Measurements from ENCODE around the gene CGB2.
"Not testable (repeated sequence)": the region's sequence is repeated elsewhere in the genome, so short reads cannot be mapped to it uniquely, and the experiment has no call there.

DNA sequence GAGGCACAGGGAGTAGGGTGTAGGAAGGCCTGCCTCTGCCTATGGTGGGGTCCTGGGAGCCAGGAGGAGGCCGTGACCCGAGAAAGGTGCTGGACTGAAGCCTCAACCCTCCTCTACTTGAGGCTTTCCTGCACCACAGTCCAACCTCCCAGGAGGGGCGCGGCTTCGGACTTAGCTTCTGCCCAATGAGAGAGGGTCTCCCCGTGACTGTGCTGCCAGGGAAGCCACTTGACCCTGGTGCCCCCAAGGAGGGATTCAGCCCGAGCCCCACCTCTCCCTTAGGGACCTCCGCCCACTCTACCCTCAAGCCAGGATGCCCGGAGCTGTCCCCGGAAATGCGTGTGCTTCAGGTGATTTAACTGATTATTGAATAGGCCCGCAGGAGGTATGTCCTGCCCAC is 17.3 kb downstream of the CGB2 start, which contains the start of gene CGB8:
- not testable (repeated sequence) for TF ChIP-seq CTCF (IDR thresholded peaks at IDR 0.05; ENCODE audit: poor library complexity, severe bottlenecking); SMC3 (conservative IDR thresholded peaks at IDR 0.05; ENCODE audit: poor library complexity); POLR2AphosphoS5 (IDR thresholded peaks at IDR 0.05); RAD21 (conservative IDR thresholded peaks at IDR 0.05); TAF1 (IDR thresholded peaks at IDR 0.05; ENCODE audit: low read depth); EZH2 (IDR thresholded peaks at IDR 0.05; ENCODE audit: borderline replicate concordance, insufficient read depth, low read length, poor library complexity, severe bottlenecking); MXI1 (conservative IDR thresholded peaks at IDR 0.05; ENCODE audit: poor library complexity, severe bottlenecking)
- TF ChIP-seq, protein P1, sequence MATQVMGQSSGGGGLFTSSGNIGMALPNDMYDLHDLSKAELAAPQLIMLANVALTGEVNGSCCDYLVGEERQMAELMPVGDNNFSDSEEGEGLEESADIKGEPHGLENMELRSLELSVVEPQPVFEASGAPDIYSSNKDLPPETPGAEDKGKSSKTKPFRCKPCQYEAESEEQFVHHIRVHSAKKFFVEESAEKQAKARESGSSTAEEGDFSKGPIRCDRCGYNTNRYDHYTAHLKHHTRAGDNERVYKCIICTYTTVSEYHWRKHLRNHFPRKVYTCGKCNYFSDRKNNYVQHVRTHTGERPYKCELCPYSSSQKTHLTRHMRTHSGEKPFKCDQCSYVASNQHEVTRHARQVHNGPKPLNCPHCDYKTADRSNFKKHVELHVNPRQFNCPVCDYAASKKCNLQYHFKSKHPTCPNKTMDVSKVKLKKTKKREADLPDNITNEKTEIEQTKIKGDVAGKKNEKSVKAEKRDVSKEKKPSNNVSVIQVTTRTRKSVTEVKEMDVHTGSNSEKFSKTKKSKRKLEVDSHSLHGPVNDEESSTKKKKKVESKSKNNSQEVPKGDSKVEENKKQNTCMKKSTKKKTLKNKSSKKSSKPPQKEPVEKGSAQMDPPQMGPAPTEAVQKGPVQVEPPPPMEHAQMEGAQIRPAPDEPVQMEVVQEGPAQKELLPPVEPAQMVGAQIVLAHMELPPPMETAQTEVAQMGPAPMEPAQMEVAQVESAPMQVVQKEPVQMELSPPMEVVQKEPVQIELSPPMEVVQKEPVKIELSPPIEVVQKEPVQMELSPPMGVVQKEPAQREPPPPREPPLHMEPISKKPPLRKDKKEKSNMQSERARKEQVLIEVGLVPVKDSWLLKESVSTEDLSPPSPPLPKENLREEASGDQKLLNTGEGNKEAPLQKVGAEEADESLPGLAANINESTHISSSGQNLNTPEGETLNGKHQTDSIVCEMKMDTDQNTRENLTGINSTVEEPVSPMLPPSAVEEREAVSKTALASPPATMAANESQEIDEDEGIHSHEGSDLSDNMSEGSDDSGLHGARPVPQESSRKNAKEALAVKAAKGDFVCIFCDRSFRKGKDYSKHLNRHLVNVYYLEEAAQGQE (IDR thresholded peaks at IDR 0.05; ENCODE audit: borderline replicate concordance): not testable (repeated sequence)
